Left cardiac atrium (tissue), 4 donors: ENCODE results near the gene CACNB4. TPM values are rescaled to one million over a fixed set of nuclear protein-coding genes. Genes with fewer than 3 reads are reported as not detected.
"Not testable (repeated sequence)": the region's sequence is repeated elsewhere in the genome, so short reads cannot be mapped to it uniquely, and the experiment has no call there.

Experiments used
- ATAC-seq, 2 donors: fragments of 200-7000 bp; cut with Tn5 transposase; one replicate each; pipeline ENCODE4 v1.9.1; 2020; ENCODE audit warnings: mild to moderate bottlenecking in 2 of 2, moderate library complexity in 2 of 2
- DNase-seq: peaks from one replicate; pipeline ENCODE4 v3.0.0-alpha.2; 2020
- intact Hi-C, 2 donors: fragments of 100-400 bp; cut with DNase I; formaldehyde crosslinking; loops; one replicate each; pipeline versions ENCODE4 v1.14.1 to v1.15.1; 2022 to 2023
- total RNA-seq, 2 donors: library from RNA; stranded (reverse); fragmentation: NEBNext Ultra II Directional; extraction: Animal tissue kit (Norgen Biotek cat#: 25700); gene quantifications; one replicate each; pipeline ENCODE4 v1.2.1, GENCODE V29; 2021
- donor health status: DM: no; HTN: yes; CAD: no.
- donor health status: DM: no; HTN: yes; CAD: no; lungs with severe emphysema.
- donor health status: DM: yes; HTN: yes; CAD: no.
- donor health status: Dilated cardiomyopathy.

CACNB4 gene
- total RNA-seq, 2 donors from 2014 or later: 0.32 to 0.71 TPM

DNA sequence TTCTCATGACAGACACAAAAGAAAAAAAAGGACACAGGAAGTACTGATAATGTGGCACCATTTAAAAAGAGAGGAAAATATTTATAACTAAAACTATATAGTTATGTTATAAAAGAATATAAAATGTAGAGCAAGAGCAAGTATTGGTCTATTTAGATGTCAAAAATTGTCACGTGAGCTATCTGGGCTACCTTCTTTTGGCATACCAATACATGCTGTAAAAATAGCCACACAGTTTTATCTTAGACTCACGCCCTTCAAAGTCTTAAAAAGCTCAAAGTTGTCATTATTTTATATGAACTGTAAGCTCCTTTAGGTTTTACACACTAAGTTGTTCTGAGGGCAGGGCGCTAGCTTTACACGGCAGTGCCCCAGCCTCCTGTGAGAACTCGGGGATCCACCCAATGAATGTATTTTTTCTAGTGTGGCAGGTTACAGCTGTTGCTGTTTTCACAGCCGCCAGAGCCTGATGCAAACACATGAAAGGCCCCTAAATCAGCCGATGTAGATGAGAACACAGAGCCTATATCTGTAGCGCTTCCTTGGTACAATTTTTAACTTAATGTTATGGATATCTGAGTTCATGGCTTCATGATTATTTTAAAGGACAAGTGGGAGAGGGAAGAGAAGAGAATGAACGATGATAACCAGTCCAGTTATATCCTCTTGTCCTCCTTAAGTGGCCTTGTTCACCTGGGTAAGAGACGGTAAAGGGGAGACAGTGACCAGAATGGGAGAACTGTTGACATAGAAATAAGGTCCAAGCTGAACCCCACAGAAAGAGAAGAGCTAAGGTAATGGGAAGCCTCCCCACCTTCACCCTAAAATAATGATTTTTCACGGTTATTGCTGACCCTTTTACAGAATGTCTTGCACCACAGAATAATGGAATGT, 130.8 kb downstream of the CACNB4 start:
- intact Hi-C loops: no loop called here
- no peak for DNase-seq
- ATAC-seq: no peak

GRCh38 chr2:151965884-151966283, 133.0 kb downstream of the CACNB4 start:
- DNase-seq: no peak
- intact Hi-C loops: no loop called here
- ATAC-seq: no peak

- ATAC-seq (no peak), DNase-seq (no peak)
- intact Hi-C loops: no loop called here
Measured at GRCh38 chr2:151961558-151961957, 137.3 kb downstream of the CACNB4 start.

- ATAC-seq (no peak), DNase-seq (no peak)
- intact Hi-C loops: no loop called here
Measured at GRCh38 chr2:151959238-151959637, 139.6 kb downstream of the CACNB4 start.

DNA sequence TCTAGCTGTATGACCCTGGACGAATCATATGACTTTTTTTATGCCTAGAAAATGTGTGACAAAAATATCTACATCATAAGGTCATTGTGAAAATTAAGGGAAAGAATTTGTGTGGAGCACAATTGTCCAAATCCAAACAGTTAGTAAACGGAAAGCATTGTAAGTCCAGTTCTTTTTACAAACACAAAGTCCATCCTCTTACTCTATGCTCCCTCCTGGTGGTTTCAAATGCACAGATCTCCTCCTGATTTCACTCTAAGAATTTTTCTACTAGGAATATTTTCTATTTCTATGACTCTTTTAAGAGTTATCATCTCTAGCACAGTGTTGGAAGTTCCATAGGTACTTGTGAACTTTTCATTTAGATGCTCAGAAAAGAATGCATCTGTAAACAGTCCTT, 145.4 kb downstream of the CACNB4 start:
- ATAC-seq (no peak), DNase-seq (no peak)
- intact Hi-C loops: no loop called here

- intact Hi-C loops: no loop called here
- ATAC-seq: no peak
Measured at GRCh38 chr2:151952691-151953456, 146.0 kb downstream of the CACNB4 start.

DNA sequence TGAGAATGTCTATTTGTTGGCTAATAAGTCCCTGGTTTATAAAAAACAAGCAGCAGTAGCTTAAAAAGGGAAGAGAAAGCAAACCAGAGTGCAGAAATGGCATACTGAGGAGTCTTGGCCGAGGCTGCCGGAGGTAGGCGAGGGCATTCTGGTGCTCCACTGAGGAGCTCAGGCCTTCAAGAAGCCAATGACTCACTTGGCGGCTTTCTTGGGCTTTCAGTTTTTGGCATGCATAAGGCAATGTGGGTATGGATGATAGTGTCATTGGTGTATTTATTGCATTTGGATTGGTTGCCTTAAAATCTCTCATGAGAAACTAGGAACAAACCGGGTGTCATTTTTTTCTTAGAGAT, 151.1 kb downstream of the CACNB4 start:
- DNase-seq (peak; percentile 35), ATAC-seq (peak; percentile 69 to 88)
- intact Hi-C loops: no loop called here

More at GRCh38 chr2:151952691-151953456, 146.0 kb downstream of the CACNB4 start:
- no peak for DNase-seq

- intact Hi-C loops: no loop called here
- peak; percentile 43 for DNase-seq
- peak; percentile 81 for ATAC-seq
Measured at GRCh38 chr2:151946899-151947812, 151.7 kb downstream of the CACNB4 start.

GRCh38 chr2:151946250-151946884, 152.5 kb downstream of the CACNB4 start:
- DNase-seq: no peak
- intact Hi-C loops: no loop called here
- no peak for ATAC-seq

GRCh38 chr2:151945602-151946001, 153.2 kb downstream of the CACNB4 start:
- intact Hi-C loops: no loop called here
- no peak for DNase-seq
- no peak for ATAC-seq

DNA sequence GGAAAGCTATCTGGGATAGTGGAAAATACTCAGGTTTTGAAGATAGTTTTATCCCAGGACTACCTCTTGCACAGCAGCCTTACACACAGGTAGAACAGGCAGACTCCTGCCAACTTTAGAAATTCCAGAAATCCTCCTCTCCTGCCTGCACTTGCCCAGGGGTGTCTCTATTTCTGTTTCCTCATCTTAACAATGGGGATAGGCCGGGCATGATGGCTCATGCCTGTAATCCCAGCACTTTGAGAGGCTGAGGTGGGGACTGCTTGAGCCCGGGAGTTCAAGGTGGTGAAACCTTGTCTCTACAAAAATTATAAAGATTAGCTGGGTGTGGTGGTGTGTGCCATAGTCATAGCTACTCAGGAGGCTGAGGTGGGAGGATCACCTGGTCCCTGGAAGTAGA, 153.7 kb downstream of the CACNB4 start:
- ATAC-seq (no peak), DNase-seq (no peak)
- intact Hi-C loops: no loop called here

- no peak for ATAC-seq
- DNase-seq: no peak
- intact Hi-C loops: no loop called here
Measured at GRCh38 chr2:151943461-151943860, 155.4 kb downstream of the CACNB4 start.

DNA sequence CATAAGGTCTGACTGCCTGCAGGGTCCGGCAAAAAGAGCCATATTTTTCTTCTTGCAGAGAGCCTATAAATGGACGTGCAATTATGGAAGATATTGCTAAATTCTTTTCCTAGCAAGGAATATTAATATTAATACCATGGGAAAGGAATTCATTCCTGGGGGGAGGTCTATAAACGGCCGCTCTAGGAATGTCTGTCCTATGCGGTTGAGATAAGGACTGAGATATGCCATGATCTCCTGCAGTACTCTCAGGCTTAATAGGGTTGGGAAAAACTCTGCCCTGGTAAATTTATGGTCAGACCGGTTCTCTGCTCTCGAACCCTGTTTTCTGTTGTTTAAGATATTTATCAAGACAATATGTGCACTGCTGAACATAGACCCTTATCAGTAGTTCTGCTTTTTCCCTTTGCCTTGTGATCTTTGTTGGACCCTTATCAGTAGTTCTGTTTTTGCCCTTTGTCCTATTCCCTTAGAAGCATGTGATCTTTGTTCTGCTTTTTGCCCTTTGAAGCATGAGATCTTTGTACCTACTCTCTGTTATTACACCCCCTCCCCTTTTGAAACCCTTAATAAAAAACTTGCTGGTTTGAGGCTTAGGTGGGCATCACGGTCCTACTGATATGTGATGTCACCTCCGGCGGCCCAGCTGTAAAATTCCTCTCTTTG, 156.2 kb downstream of the CACNB4 start:
- intact Hi-C loops, ATAC-seq, DNase-seq: not testable (repeated sequence)

DNA sequence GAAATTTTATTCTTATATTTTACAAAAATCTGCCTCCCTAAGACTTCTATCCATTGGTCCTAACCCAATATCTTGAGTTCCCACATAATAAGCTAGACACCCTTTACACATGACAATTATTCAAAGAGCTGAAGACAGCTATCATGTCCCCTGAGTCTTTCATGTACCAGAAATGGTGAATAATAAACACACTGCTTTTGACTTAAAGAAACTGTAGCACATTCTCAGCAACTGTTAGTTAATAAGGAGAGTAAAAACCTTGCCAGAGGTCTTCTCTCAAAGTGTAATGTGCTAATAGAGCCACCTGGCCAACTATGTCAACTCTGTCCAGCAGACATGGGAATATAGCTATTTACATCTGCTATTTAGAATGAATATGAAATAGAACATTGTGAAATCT, 160.9 kb downstream of the CACNB4 start:
- DNase-seq (no peak), ATAC-seq (no peak)
- intact Hi-C loops: no loop called here

GRCh38 chr2:151936626-151937025, 162.2 kb downstream of the CACNB4 start:
- ATAC-seq (no peak), DNase-seq (no peak)
- intact Hi-C loops: no loop called here

GRCh38 chr2:151933266-151933804, 165.5 kb downstream of the CACNB4 start:
- DNase-seq: no peak
- ATAC-seq: no peak
- intact Hi-C loops: no loop called here

DNA sequence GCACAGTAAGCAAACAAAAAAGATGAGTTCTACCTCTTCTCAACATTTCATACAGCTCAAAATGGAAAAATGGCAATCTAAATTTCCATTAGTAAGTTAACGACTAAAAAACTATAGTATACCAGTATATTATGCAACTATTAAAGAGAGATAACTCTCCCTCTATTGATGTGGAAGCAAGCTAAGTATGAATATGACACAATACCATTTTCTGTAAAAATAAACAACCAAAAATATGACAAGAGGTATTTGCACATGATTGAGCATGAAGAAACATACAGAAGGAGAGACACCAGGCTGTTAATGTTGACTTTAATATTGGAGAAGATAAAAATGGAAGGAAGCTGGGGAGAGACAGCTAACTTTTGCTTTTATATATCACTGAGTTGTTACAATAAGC, 167.1 kb downstream of the CACNB4 start:
- intact Hi-C loops: no loop called here

DNA sequence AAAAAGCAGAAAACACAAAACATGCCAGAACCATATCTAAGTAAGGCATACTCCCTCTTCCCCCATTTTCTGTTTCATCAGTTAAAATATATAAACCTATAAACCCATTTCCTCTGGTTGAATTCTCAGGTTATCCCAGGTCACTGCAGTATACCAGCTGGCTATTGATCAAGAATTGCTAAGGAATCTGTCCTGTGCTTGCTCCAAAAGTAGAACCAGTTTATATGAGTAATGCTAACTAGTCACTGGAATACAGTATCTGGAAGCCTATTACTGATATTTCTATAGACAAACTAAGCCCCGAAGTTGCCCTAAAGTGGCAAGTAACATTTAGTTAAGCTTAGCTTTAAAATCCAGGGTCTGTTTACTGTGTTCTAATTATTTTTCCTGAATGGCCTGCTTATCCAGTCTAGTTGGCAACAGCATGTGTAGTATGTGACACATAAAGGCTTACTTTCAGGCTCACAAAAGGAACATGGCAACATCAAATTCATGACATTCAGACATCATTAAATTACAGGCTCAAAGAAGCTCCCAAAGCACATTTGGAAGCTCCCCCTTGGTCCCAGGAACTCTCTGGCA, 167.7 kb downstream of the CACNB4 start:
- ATAC-seq: no peak
- intact Hi-C loops: no loop called here
- no peak for DNase-seq

More for the DNA sequence above, 167.1 kb downstream of the CACNB4 start:
- no peak for DNase-seq
- no peak for ATAC-seq
